Stimulated activated CD4-positive, alpha-beta T cell treated with anti-CD3 and anti-CD28 coated beads, Interleukin-1b, Interleukin-23, amount 100 ng/mL, for 24 hours (primary cell): ENCODE measurements around the gene PIGC.
"Not testable (repeated sequence)": the region's sequence is repeated elsewhere in the genome, so short reads cannot be mapped to it uniquely, and the experiment has no call there.

ENCODE experiments used
- DNase-seq, 4 experiments: peaks; one replicate each; pipeline ENCODE4 v3.0.0-alpha.2; 2020; ENCODE audit warnings: low read depth in 4 of 4, low spot score in 1 of 4

Gene PIGC

GRCh38 chr1:172466795-172467407, 23.0 kb upstream of the PIGC start:
- no peak for DNase-seq

- no peak for DNase-seq
Measured at GRCh38 chr1:172465617-172466016, 21.7 kb upstream of the PIGC start.

GRCh38 chr1:172460887-172461315, 17.0 kb upstream of the PIGC start:
- DNase-seq = no peak

- DNase-seq = no peak
Measured at GRCh38 chr1:172460177-172460576, 16.3 kb upstream of the PIGC start.

- no peak for DNase-seq
Measured at GRCh38 chr1:172457479-172458130, 13.7 kb upstream of the PIGC start.

- no peak for DNase-seq
Measured at GRCh38 chr1:172456344-172456769, 12.5 kb upstream of the PIGC start.

- DNase-seq = no peak
Measured at GRCh38 chr1:172455451-172455850, 11.6 kb upstream of the PIGC start.

GRCh38 chr1:172453607-172454006, 9.7 kb upstream of the PIGC start:
- no peak for DNase-seq

- no peak for DNase-seq
Measured at GRCh38 chr1:172453153-172453545, 9.3 kb upstream of the PIGC start.

GRCh38 chr1:172452536-172453152, 8.8 kb upstream of the PIGC start:
- DNase-seq = no peak

GRCh38 chr1:172451002-172451443, 7.2 kb upstream of the PIGC start:
- no peak for DNase-seq

GRCh38 chr1:172450524-172450885, 6.6 kb upstream of the PIGC start:
- DNase-seq = no peak

GRCh38 chr1:172449585-172450523, 6.0 kb upstream of the PIGC start:
- DNase-seq = no peak

- DNase-seq = no peak
Measured at GRCh38 chr1:172448995-172449584, 5.2 kb upstream of the PIGC start.

GRCh38 chr1:172447641-172448040, 3.8 kb upstream of the PIGC start:
- no peak for DNase-seq

- DNase-seq = no peak
Measured at GRCh38 chr1:172446547-172446946, 2.7 kb upstream of the PIGC start.

GRCh38 chr1:172442843-172443565, 865 bp downstream of the PIGC start:
- no peak for DNase-seq

GRCh38 chr1:172442404-172442803, 1.5 kb downstream of the PIGC start:
- DNase-seq = no peak

- not testable (repeated sequence) for DNase-seq
Measured at GRCh38 chr1:172437183-172437582, 6.7 kb downstream of the PIGC start.

GRCh38 chr1:172431721-172432192, 12.1 kb downstream of the PIGC start:
- DNase-seq = no peak
